PC-3 (cell line): ENCODE results near the gene WNT7B.

Source experiments
- CTCF ChIP-seq: fragments of 300-600 bp; sonication (generic); conservative IDR thresholded peaks from 2 replicates; pipeline ENCODE4 v1.5.1; 2017; ENCODE audit warnings: antibody characterized with exemption, low read depth, mild to moderate bottlenecking, low read length
- EZH2 ChIP-seq: fragments of 300-600 bp; sonication (generic); IDR thresholded peaks from one replicate; pipeline ENCODE4 v1.6.1; 2017; ENCODE audit warnings: antibody characterized with exemption, mild to moderate bottlenecking, low read length; ENCODE audit not compliant: unreplicated experiment

- TF ChIP-seq EZH2 = no peak
- TF ChIP-seq CTCF = no peak
These were observed 96.8 kb downstream of the WNT7B start for GRCh38 chr22:45880091-45880715.
